Tibial nerve (tissue), 4 donors: Measurements from ENCODE around the gene IFITM5.

Source experiments
- CTCF ChIP-seq, 5 experiments: fragments of 200-600 bp in 3 of 5; fragments of 450-650 bp in 2 of 5; sonication (generic) in 3 of 5; IDR thresholded peaks; one replicate each; pipeline ENCODE4 v1.5.1; 2016 to 2019; ENCODE audit warnings: antibody characterized with exemption in 5 of 5, mild to moderate bottlenecking in 3 of 5, moderate library complexity in 2 of 5
- EP300 ChIP-seq, 2 donors: sonication (generic); formaldehyde crosslinking; IDR thresholded peaks; one replicate each; pipeline ENCODE4 v1.6.1; 2017; ENCODE audit warnings: antibody characterized with exemption in 2 of 2, mild to moderate bottlenecking in 1 of 2

DNA sequence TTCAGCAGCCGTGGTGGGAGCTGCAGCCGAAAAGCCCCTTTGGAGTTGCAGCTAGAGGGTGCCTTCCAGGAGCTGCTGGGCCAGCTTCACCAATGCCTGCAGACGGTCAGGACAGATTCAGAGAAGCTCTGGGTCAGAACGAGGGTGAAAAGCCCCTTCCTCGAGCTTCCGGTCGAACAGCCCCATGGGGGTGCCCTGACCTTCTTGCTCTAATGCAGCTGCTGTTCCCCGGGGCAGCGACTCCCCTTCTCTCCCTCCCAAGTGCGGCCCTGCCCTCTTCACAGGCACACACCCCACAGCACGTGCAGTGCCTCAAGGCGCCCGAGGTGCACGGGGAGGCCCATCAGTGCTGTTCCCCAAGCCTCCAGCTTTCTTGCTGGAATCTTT, 31.0 kb upstream of the IFITM5 start:
- TF ChIP-seq CTCF (IDR thresholded peaks at IDR 0.05): no peak
- TF ChIP-seq EP300 (IDR thresholded peaks at IDR 0.05): no peak
